CD8-positive, alpha-beta memory T cell (primary cell): ENCODE data around the gene KRT77. TPM values are rescaled to one million over a fixed set of nuclear protein-coding genes. Genes with fewer than 3 reads are reported as not detected.
A peak's percentile ranks its signal among the peaks of the same experiment; 100 is the strongest.

Experiments
- CTCF ChIA-PET: fragments of 350-600 bp; sonication (Branson Sonifier 250); formaldehyde crosslinking; loops from one replicate; lab custom pipeline; 2021; ENCODE audit warnings: antibody characterized with exemption; lab: Charles Lee
- POLR2A ChIA-PET: fragments of 350-600 bp; sonication (Branson Sonifier 250); formaldehyde crosslinking; loops from one replicate; lab custom pipeline; 2021; ENCODE audit warnings: antibody characterized with exemption; lab: Charles Lee
- DNase-seq, 5 donors: peaks; one replicate each; pipeline versions ENCODE4 v3.0.0 to v3.0.0-alpha.2; 2020 to 2022; ENCODE audit warnings: mixed read lengths in 1 of 5
- H3K27ac ChIP-seq: one replicate; pipeline ENCODE4 v1.7.0; 2013; ENCODE audit warnings: low read depth, mild to moderate bottlenecking, low read length, moderate library complexity
- H3K27me3 ChIP-seq: 2 replicates; pipeline ENCODE4 v1.7.0; 2013; ENCODE audit warnings: low read length, mild to moderate bottlenecking; ENCODE audit not compliant: insufficient read depth, poor library complexity, severe bottlenecking
- H3K36me3 ChIP-seq: 2 replicates; pipeline ENCODE4 v1.7.0; 2013; ENCODE audit warnings: mild to moderate bottlenecking, low read length, moderate library complexity; ENCODE audit not compliant: insufficient read depth
- H3K4me1 ChIP-seq: 2 replicates; pipeline ENCODE4 v1.7.0; 2013; ENCODE audit warnings: mild to moderate bottlenecking, low read length, moderate library complexity; ENCODE audit not compliant: insufficient read depth
- H3K4me3 ChIP-seq: 2 replicates; pipeline ENCODE4 v1.7.0; 2013; ENCODE audit warnings: mild to moderate bottlenecking, low read length
- H3K9me3 ChIP-seq: 2 replicates; pipeline ENCODE4 v1.7.0; 2013; ENCODE audit warnings: mild to moderate bottlenecking, low read length
- H3K27ac Mint-ChIP-seq, 8 donors: one replicate each; pipeline ENCODE4 v1.8.0; 2020 to 2021; ENCODE audit warnings: mixed read lengths in 8 of 8, mild to moderate bottlenecking in 6 of 8, inconsistent platforms in 3 of 8, moderate library complexity in 3 of 8
- H3K27me3 Mint-ChIP-seq, 2 donors: one replicate each; pipeline ENCODE4 v1.8.0; 2020 to 2021; ENCODE audit warnings: mixed read lengths in 2 of 2, mild to moderate bottlenecking in 1 of 2, moderate library complexity in 1 of 2
- H3K36me3 Mint-ChIP-seq, 3 donors: one replicate each; pipeline ENCODE4 v1.8.0; 2020 to 2021; ENCODE audit warnings: mixed read lengths in 3 of 3, inconsistent platforms in 1 of 3, mild to moderate bottlenecking in 1 of 3
- H3K4me1 Mint-ChIP-seq, 3 donors: one replicate each; pipeline ENCODE4 v1.8.0; 2020 to 2021; ENCODE audit warnings: mixed read lengths in 3 of 3, inconsistent platforms in 1 of 3, mild to moderate bottlenecking in 1 of 3
- H3K4me3 Mint-ChIP-seq, 7 donors: one replicate each; pipeline ENCODE4 v1.8.0; 2020 to 2021; ENCODE audit warnings: mixed read lengths in 7 of 7, mild to moderate bottlenecking in 6 of 7, moderate library complexity in 4 of 7, inconsistent platforms in 2 of 7
- H3K9me3 Mint-ChIP-seq, 5 donors: one replicate each; pipeline ENCODE4 v1.8.0; 2020 to 2022; ENCODE audit warnings: mixed read lengths in 5 of 5, mild to moderate bottlenecking in 3 of 5, moderate library complexity in 2 of 5, inconsistent platforms in 1 of 5
- polyA plus RNA-seq: library from polyadenylated mRNA; unstranded; fragments of 300-500 nt; fragmentation: Illumina TruSeq; gene quantifications from one replicate; pipeline ENCODE4 v1.2.3, GENCODE V29; 2021
- total RNA-seq, 2 experiments: library from RNA; stranded (reverse); gene quantifications; one replicate each; pipeline ENCODE4 v1.2.3, GENCODE V29; 2021

KRT77 gene
- total and polyA plus RNA-seq, 3 experiments from 2014 or later: not detected

GRCh38 chr12:52742822-52743457 is 39.6 kb upstream of the KRT77 start:
- Mint-ChIP-seq H3K9me3 (peaks cover 0 to 4% (median 0%) of the 10 kb centered on the region in 5 donors), H3K4me3 (no peak overlapping the region), H3K27ac (no peak overlapping the region), H3K4me1 (no peaks in the 10 kb centered on the region), H3K36me3 (no peaks in the 10 kb centered on the region), H3K27me3 (peaks cover 9 to 46% of the 10 kb centered on the region in 2 donors)
- no peaks in the 10 kb centered on the region for H3K4me1 ChIP-seq
- ChIA-PET CTCF (no interaction called here), POLR2A (no interaction called here)
- no peak overlapping the region for H3K4me3 ChIP-seq
- H3K9me3 ChIP-seq: no peaks in the 10 kb centered on the region
- DNase-seq: no peak
- H3K27ac ChIP-seq: no peak overlapping the region
- no peaks in the 10 kb centered on the region for H3K27me3 ChIP-seq
- no peaks in the 10 kb centered on the region for H3K36me3 ChIP-seq

GRCh38 chr12:52742196-52742580 is 38.9 kb upstream of the KRT77 start:
- DNase-seq: no peak
- Histone ChIP-seq H3K4me1 (no peaks in the 10 kb centered on the region), H3K9me3 (no peaks in the 10 kb centered on the region), H3K27me3 (no peaks in the 10 kb centered on the region), H3K27ac (no peak overlapping the region), H3K4me3 (no peak overlapping the region), H3K36me3 (no peaks in the 10 kb centered on the region)
- Mint-ChIP-seq H3K27ac (no peak overlapping the region), H3K36me3 (no peaks in the 10 kb centered on the region), H3K9me3 (peaks cover 0 to 4% (median 0%) of the 10 kb centered on the region in 5 donors), H3K4me1 (no peaks in the 10 kb centered on the region), H3K27me3 (peaks cover 11 to 46% of the 10 kb centered on the region in 2 donors), H3K4me3 (no peak overlapping the region)
- ChIA-PET POLR2A (no interaction called here), CTCF (no interaction called here)

- Histone ChIP-seq H3K36me3 (no peaks in the 10 kb centered on the region), H3K9me3 (no peaks in the 10 kb centered on the region), H3K27me3 (no peaks in the 10 kb centered on the region), H3K4me3 (no peak overlapping the region), H3K27ac (no peak overlapping the region), H3K4me1 (no peaks in the 10 kb centered on the region)
- no peaks in the 10 kb centered on the region for H3K4me1 Mint-ChIP-seq
- H3K9me3 Mint-ChIP-seq: peaks cover 0 to 4% (median 0%) of the 10 kb centered on the region in 5 donors
- peak overlapping the region in 2 of 8 donors; percentile 27 to 56 for H3K27ac Mint-ChIP-seq
- H3K36me3 Mint-ChIP-seq: no peaks in the 10 kb centered on the region
- peak; percentile 16 to 62 (median 35) for DNase-seq
- no peak overlapping the region for H3K4me3 Mint-ChIP-seq
- H3K27me3 Mint-ChIP-seq: peaks cover 11 to 46% of the 10 kb centered on the region in 2 donors
- CTCF ChIA-PET: no interaction called here
- POLR2A ChIA-PET: no interaction called here
Measured at GRCh38 chr12:52741375-52742195, 38.3 kb upstream of the KRT77 start.

GRCh38 chr12:52740584-52740983 is 37.3 kb upstream of the KRT77 start:
- Mint-ChIP-seq H3K36me3 (no peaks in the 10 kb centered on the region), H3K4me3 (no peak overlapping the region), H3K27me3 (peaks cover 9 to 51% of the 10 kb centered on the region in 2 donors), H3K27ac (no peak overlapping the region), H3K9me3 (peaks cover 0 to 4% (median 0%) of the 10 kb centered on the region in 5 donors), H3K4me1 (no peaks in the 10 kb centered on the region)
- H3K27ac ChIP-seq: no peak overlapping the region
- CTCF ChIA-PET: no interaction called here
- H3K4me3 ChIP-seq: no peak overlapping the region
- no peaks in the 10 kb centered on the region for H3K4me1 ChIP-seq
- POLR2A ChIA-PET: no interaction called here
- no peak for DNase-seq
- no peaks in the 10 kb centered on the region for H3K9me3 ChIP-seq
- no peaks in the 10 kb centered on the region for H3K36me3 ChIP-seq
- no peaks in the 10 kb centered on the region for H3K27me3 ChIP-seq

- DNase-seq: no peak
- Mint-ChIP-seq H3K4me1 (no peaks in the 10 kb centered on the region), H3K27ac (no peak overlapping the region), H3K27me3 (peaks cover 9 to 57% of the 10 kb centered on the region in 2 donors), H3K4me3 (no peak overlapping the region), H3K36me3 (no peaks in the 10 kb centered on the region), H3K9me3 (peaks cover 0 to 4% (median 0%) of the 10 kb centered on the region in 5 donors)
- H3K36me3 ChIP-seq: no peaks in the 10 kb centered on the region
- POLR2A ChIA-PET: no interaction called here
- H3K27me3 ChIP-seq: no peaks in the 10 kb centered on the region
- H3K4me1 ChIP-seq: no peaks in the 10 kb centered on the region
- H3K9me3 ChIP-seq: no peaks in the 10 kb centered on the region
- H3K27ac ChIP-seq: no peak overlapping the region
- H3K4me3 ChIP-seq: no peak overlapping the region
- CTCF ChIA-PET: no interaction called here
Measured at GRCh38 chr12:52739963-52740362, 36.6 kb upstream of the KRT77 start.

GRCh38 chr12:52735816-52736632 is 32.7 kb upstream of the KRT77 start:
- H3K4me3 Mint-ChIP-seq: peak overlapping the region in 1 of 7 donors; percentile 36
- Histone ChIP-seq H3K9me3 (no peaks in the 10 kb centered on the region), H3K36me3 (no peaks in the 10 kb centered on the region), H3K27ac (no peak overlapping the region), H3K4me1 (no peaks in the 10 kb centered on the region), H3K27me3 (no peaks in the 10 kb centered on the region), H3K4me3 (no peak overlapping the region)
- H3K27ac Mint-ChIP-seq: peak overlapping the region in 1 of 8 donors; percentile 65
- ChIA-PET CTCF (no interaction called here), POLR2A (no interaction called here)
- no peaks in the 10 kb centered on the region for H3K4me1 Mint-ChIP-seq
- peaks cover 17 to 63% of the 10 kb centered on the region in 2 donors for H3K27me3 Mint-ChIP-seq
- DNase-seq: no peak
- H3K9me3 Mint-ChIP-seq: peaks cover 0 to 3% (median 0%) of the 10 kb centered on the region in 5 donors
- no peaks in the 10 kb centered on the region for H3K36me3 Mint-ChIP-seq

GRCh38 chr12:52735106-52735505 is 31.8 kb upstream of the KRT77 start:
- Histone ChIP-seq H3K4me3 (no peak overlapping the region), H3K36me3 (no peaks in the 10 kb centered on the region), H3K27ac (no peak overlapping the region), H3K27me3 (no peaks in the 10 kb centered on the region), H3K4me1 (no peaks in the 10 kb centered on the region), H3K9me3 (no peaks in the 10 kb centered on the region)
- Mint-ChIP-seq H3K27me3 (peaks cover 15 to 66% of the 10 kb centered on the region in 2 donors), H3K36me3 (no peaks in the 10 kb centered on the region), H3K27ac (no peak overlapping the region), H3K4me1 (no peaks in the 10 kb centered on the region), H3K9me3 (peaks cover 0 to 4% (median 0%) of the 10 kb centered on the region in 5 donors), H3K4me3 (no peak overlapping the region)
- POLR2A ChIA-PET: no interaction called here
- no peak for DNase-seq
- CTCF ChIA-PET: no interaction called here

- Histone ChIP-seq H3K9me3 (no peaks in the 10 kb centered on the region), H3K4me3 (no peak overlapping the region), H3K36me3 (no peaks in the 10 kb centered on the region), H3K4me1 (no peaks in the 10 kb centered on the region), H3K27me3 (no peaks in the 10 kb centered on the region), H3K27ac (no peak overlapping the region)
- Mint-ChIP-seq H3K4me3 (no peak overlapping the region), H3K9me3 (peaks cover 0 to 4% (median 0%) of the 10 kb centered on the region in 5 donors), H3K27ac (no peak overlapping the region), H3K36me3 (no peaks in the 10 kb centered on the region), H3K27me3 (peaks cover 15 to 61% of the 10 kb centered on the region in 2 donors), H3K4me1 (no peaks in the 10 kb centered on the region)
- DNase-seq: no peak
- CTCF ChIA-PET: no interaction called here
- POLR2A ChIA-PET: no interaction called here
Measured at GRCh38 chr12:52730793-52731192, 27.5 kb upstream of the KRT77 start.
